K562 (cell line): Measurements from ENCODE around the gene DDIT3. TPM values are rescaled to one million over a fixed set of nuclear protein-coding genes. Genes with fewer than 3 reads are reported as not detected.

Experiments used
- ASH1L ChIP-seq: fragments of 450-650 bp; IDR thresholded peaks from 2 replicates; pipeline ENCODE4 v1.6.1; 2018; ENCODE audit warnings: borderline replicate concordance, mild to moderate bottlenecking, low read depth; ENCODE audit not compliant: partially characterized antibody
- CCAR2 ChIP-seq: fragments of 200-400 bp; formaldehyde crosslinking; IDR thresholded peaks from 2 replicates; pipeline ENCODE4 v1.6.1; 2017; ENCODE audit warnings: mild to moderate bottlenecking, low read depth, low read length
- CUX1 ChIP-seq: fragments of 200-800 bp; sonication (Bioruptor generic); IDR thresholded peaks from 2 replicates; pipeline ENCODE4 v1.6.1; 2016; ENCODE audit warnings: missing genetic modification characterization, missing compliant biosample characterization
- ELF1 ChIP-seq: fragments of 200-800 bp; sonication (Bioruptor generic); IDR thresholded peaks from 2 replicates; pipeline ENCODE4 v1.6.1; 2016; ENCODE audit warnings: missing genetic modification characterization, missing compliant biosample characterization
- GATAD2B ChIP-seq: fragments of 450-650 bp; IDR thresholded peaks from 2 replicates; pipeline ENCODE4 v1.6.1; 2017; ENCODE audit warnings: mild to moderate bottlenecking, borderline replicate concordance
- HSF4 ChIP-seq: fragments of 250-450 bp; sonication (Bioruptor Pico); IDR thresholded peaks from 2 replicates; pipeline ENCODE4 v2.1.2; 2022; ENCODE audit warnings: mild to moderate bottlenecking, moderate library complexity, borderline replicate concordance
- MAZ ChIP-seq, 2 experiments: fragments of 450-650 bp in 1 of 2; sonication (generic) in 1 of 2; formaldehyde crosslinking; IDR thresholded peaks in 1 of 2; conservative IDR thresholded peaks in 1 of 2; 2 replicates each; pipeline versions ENCODE4 v1.4.0 to v1.5.0; 2020; ENCODE audit warnings: mild to moderate bottlenecking in 1 of 2, missing genetic modification reagents in 1 of 2
- REST ChIP-seq, 2 experiments: fragments of 450-650 bp; formaldehyde crosslinking in 1 of 2; IDR thresholded peaks; 2 replicates each; pipeline versions ENCODE4 v1.4.0 to v1.6.1; 2014 to 2020; ENCODE audit warnings: mild to moderate bottlenecking in 2 of 2, borderline replicate concordance in 1 of 2, low read depth in 1 of 2
- SPI1 ChIP-seq: IDR thresholded peaks from 2 replicates; pipeline ENCODE4 v1.6.1; 2011; ENCODE audit warnings: low read depth, low read length, control low read depth, borderline replicate concordance
- ZFP30 ChIP-seq: fragments of 250-450 bp; sonication (Bioruptor Pico); IDR thresholded peaks from 2 replicates; pipeline ENCODE4 v1.8.0; 2022; ENCODE audit warnings: moderate library complexity, mild to moderate bottlenecking, inconsistent platforms, borderline replicate concordance
- ZNF175 ChIP-seq: fragments of 200-800 bp; sonication (Bioruptor generic); IDR thresholded peaks from 2 replicates; pipeline ENCODE4 v1.6.1; 2016; ENCODE audit warnings: low read depth, mild to moderate bottlenecking, missing genetic modification characterization, missing compliant biosample characterization
- ZNF589 ChIP-seq: fragments of 200-800 bp; sonication (Bioruptor generic); IDR thresholded peaks from 2 replicates; pipeline ENCODE4 v1.6.1; 2016; ENCODE audit warnings: low read depth, missing genetic modification characterization, missing compliant biosample characterization
- polyA plus RNA-seq, 8 experiments: library from polyadenylated mRNA; depleted of rRNA in 4 of 8; stranded (reverse) in 5 of 8; unstranded in 3 of 8; fragments of >200 nt; fragmentation: Nextera tagmentation in 2 of 8; fragmentation: Illumina TruSeq in 1 of 8; extraction: Ambion mirVana in 2 of 8; extraction: Trizol in 1 of 8; gene quantifications; 2 replicates each; pipeline versions ENCODE4 v1.2.1 to v1.2.3, GENCODE V29; 2011 to 2014; ENCODE audit warnings: inconsistent platforms in 1 of 8, missing spikeins in 1 of 8
- total RNA-seq, 7 experiments: library from RNA; depleted of rRNA in 6 of 7; stranded (reverse); fragments of >200 nt in 6 of 7; fragmentation: Illumina TruSeq in 2 of 7; extraction: Trizol in 2 of 7; gene quantifications; 2 replicates each; pipeline versions ENCODE4 v1.2.1 to v1.2.3, GENCODE V29; 2011 to 2021; ENCODE audit warnings: low replicate concordance in 1 of 7

The DDIT3 gene
- total and polyA plus RNA-seq, 9 of the 15 experiments (the other 6 are each of a cell fraction or from before 2014, with no cell fraction given): 59.1 to 272 (median 89.9) TPM

GRCh38 chr12:57477710-57478681 lies 42.3 kb downstream of the DDIT3 start (continued):
- TF ChIP-seq REST (IDR thresholded peaks at IDR 0.05; ENCODE audit: borderline replicate concordance): no peak
- no peak for TF ChIP-seq REST (CRISPR knock-in tag; IDR thresholded peaks at IDR 0.05; ENCODE audit: low read depth)
- no peak for TF ChIP-seq ASH1L
- peak; percentile 76 for TF ChIP-seq SPI1
- TF ChIP-seq CCAR2: no peak
- TF ChIP-seq GATAD2B: no peak
- TF ChIP-seq ZNF175 (CRISPR knock-in tag): peak; percentile 52; the same call in 1 of the 2 replicates
- TF ChIP-seq CUX1 (CRISPR knock-in tag): no peak
- TF ChIP-seq ELF1: peak; percentile 56
- peak; percentile 6 to 16; a peak in 1 of 4 replicates for TF ChIP-seq MAZ (CRISPR knock-in tag; conservative IDR thresholded peaks at IDR 0.05 in 1 of 2, IDR thresholded peaks at IDR 0.05 in 1 of 2)
- peak; percentile 77; the same call in 1 of the 2 replicates for TF ChIP-seq ZNF589 (CRISPR knock-in tag)
- no peak for TF ChIP-seq ZFP30 (CRISPR knock-in tag)
- no peak for TF ChIP-seq HSF4 (CRISPR knock-in tag)
